Measurements from ENCODE around the gene ACE.

DNA sequence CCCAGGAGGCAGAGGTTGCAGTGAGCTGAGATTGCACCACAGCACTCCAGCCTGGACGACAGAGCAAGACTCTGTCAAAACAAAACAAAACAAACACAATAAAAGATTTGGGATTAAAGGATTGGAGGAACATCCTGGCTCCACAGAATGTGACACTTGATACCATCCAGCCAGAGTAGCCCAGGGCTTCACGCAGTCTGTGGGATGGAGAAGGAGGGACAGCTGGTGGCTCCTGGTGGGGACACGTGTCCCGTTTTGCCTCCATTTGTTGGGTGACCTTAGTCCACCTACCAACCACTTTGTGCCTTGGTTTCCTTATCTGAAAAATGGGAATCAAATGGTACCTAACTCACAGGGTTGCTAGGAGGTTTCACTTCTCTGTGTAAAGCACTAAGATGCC is 18.4 kb upstream of the ACE start:
- TF ChIP-seq CTCF (IDR thresholded peaks at IDR 0.05), result no peak
- TF ChIP-seq POLR2A (IDR thresholded peaks at IDR 0.05), result no peak

Measured in breast epithelium (tissue), 3 donors.